SU-DHL-6 (cell line): ENCODE results near the gene NFE2.

Source experiments
- H2AFZ ChIP-seq: fragments of 200-600 bp; sonication (generic); 2 replicates; pipeline ENCODE4 v1.6.1; 2014; ENCODE audit warnings: low read depth, mild to moderate bottlenecking, moderate library complexity, mixed read lengths, antibody characterized with exemption, low read length; ENCODE audit not compliant: severe bottlenecking
- H3F3A ChIP-seq: fragments of 200-600 bp; shearing (Covaris generic); 2 replicates; pipeline ENCODE4 v1.6.0; 2016; ENCODE audit warnings: antibody characterized with exemption, mild to moderate bottlenecking; ENCODE audit not compliant: insufficient read depth
- H3K27ac ChIP-seq: fragments of 200-600 bp; sonication (generic); 2 replicates; pipeline ENCODE4 v1.5.1; 2016; ENCODE audit warnings: low read depth, mild to moderate bottlenecking, low read length, moderate library complexity, mixed read lengths
- H3K27me3 ChIP-seq: fragments of 200-600 bp; sonication (generic), shearing (Covaris generic); 2 replicates; pipeline ENCODE4 v1.6.0; 2014; ENCODE audit warnings: mild to moderate bottlenecking, low read length
- H3K36me3 ChIP-seq: fragments of 200-600 bp; sonication (generic); 2 replicates; pipeline ENCODE4 v1.6.1; 2014; ENCODE audit warnings: mild to moderate bottlenecking, low read length, mixed read lengths
- H3K4me2 ChIP-seq: fragments of 300-600, 200-600 bp; shearing (Covaris generic), sonication (generic); 2 replicates; pipeline ENCODE4 v1.6.0; 2014; ENCODE audit warnings: low read length, low read depth, mild to moderate bottlenecking; ENCODE audit not compliant: poor library complexity, severe bottlenecking
- H3K4me3 ChIP-seq: fragments of 200-600 bp; sonication (generic); 2 replicates; pipeline ENCODE4 v1.5.1; 2014; ENCODE audit warnings: antibody characterized with exemption, low read length, mild to moderate bottlenecking, mixed read lengths; ENCODE audit not compliant: insufficient read depth, poor library complexity, severe bottlenecking
- H3K79me2 ChIP-seq: fragments of 200-600 bp; sonication (generic); 2 replicates; pipeline ENCODE4 v1.6.1; 2014; ENCODE audit warnings: mild to moderate bottlenecking, low read length, moderate library complexity; ENCODE audit not compliant: insufficient read depth
- H3K9ac ChIP-seq: fragments of 200-600 bp; sonication (generic); 2 replicates; pipeline ENCODE4 v1.7.0; 2014; ENCODE audit warnings: mild to moderate bottlenecking, low read length
- H3K9me2 ChIP-seq: fragments of 200-600 bp; sonication (generic); replicated peaks from 2 replicates; pipeline ENCODE4 v1.6.1; 2014; ENCODE audit warnings: low read length; ENCODE audit not compliant: insufficient read depth
- H3K9me3 ChIP-seq: fragments of 200-600 bp; sonication (generic); 2 replicates; pipeline ENCODE4 v1.6.1; 2014; ENCODE audit warnings: low read length, mixed read lengths; ENCODE audit not compliant: insufficient read depth
- H4K20me1 ChIP-seq: fragments of 200-600 bp; sonication (generic); 2 replicates; pipeline ENCODE4 v1.6.1; 2014; ENCODE audit warnings: low read depth, mild to moderate bottlenecking, antibody characterized with exemption, low read length, moderate library complexity, mixed read lengths
- EZH2phosphoT487 ChIP-seq: fragments of 200-600 bp; sonication (generic), shearing (Covaris generic); conservative IDR thresholded peaks from 2 replicates; pipeline ENCODE4 v1.6.1; 2018; ENCODE audit warnings: mild to moderate bottlenecking, antibody characterized with exemption, low read length, moderate library complexity, mixed read lengths
- TF ChIP-seq, protein P1 (sequence below): fragments of 200-600 bp; sonication (generic); IDR thresholded peaks from one replicate; pipeline ENCODE4 v1.5.1; 2017; ENCODE audit warnings: antibody characterized with exemption, mild to moderate bottlenecking, low read length, moderate library complexity; ENCODE audit not compliant: insufficient read depth, poor library complexity, severe bottlenecking

Gene NFE2

DNA sequence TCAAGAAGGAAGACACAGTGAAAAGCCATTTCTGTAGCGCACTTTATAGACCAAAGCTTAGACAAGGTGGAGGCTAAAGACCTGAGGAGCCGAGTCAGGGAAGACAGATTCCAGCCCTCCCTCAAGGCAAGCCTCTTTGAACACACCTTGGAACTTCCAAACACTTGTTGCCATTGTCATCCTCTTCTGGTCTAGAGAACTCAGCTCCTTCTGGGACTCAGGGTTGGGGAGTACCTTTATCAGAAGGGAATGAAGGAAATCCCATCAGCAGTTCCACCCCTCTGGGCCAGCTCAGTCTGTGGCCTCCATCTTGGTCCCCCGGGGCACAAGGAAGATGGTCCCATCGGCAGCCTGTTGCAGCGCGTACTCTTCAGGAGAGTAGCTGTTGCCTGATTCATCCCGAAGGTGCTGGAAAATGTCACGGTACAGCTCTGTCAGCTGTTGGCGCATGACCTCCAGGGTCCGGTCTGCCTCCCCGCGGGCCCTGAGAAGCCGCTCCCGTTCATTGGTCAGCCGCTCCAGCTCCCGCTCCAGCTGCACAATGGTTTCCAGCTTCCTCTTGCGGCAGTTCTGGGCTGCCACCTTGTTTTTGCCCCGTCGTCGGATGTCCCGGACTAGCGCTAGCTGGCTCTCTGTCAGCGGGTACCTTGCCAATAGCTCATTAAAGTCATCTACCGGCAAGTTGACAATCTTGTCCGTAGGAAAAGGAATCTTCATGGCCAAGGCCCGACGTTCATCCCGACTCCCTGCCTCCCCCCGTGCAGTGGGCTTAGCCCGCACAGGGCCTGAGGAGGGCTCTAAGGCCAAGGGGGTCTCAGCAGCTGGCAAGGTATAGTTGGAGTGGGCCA lies 8.5 kb downstream of the NFE2 start:
- Histone ChIP-seq H3K27ac (no peak overlapping the region), H3K9me3 (no peaks in the 10 kb centered on the region), H3K9me2 (no peaks in the 10 kb centered on the region), H2AFZ (no peak overlapping the region), H3K36me3 (peaks cover 8% of the 10 kb centered on the region; the same call in 1 of the 2 replicates), H3K4me3 (no peak overlapping the region), H3K27me3 (no peaks in the 10 kb centered on the region), H3F3A (peaks cover 36% of the 10 kb centered on the region), H3K9ac (no peak overlapping the region), H3K79me2 (no peaks in the 10 kb centered on the region), H4K20me1 (no peaks in the 10 kb centered on the region), H3K4me2 (no peak overlapping the region)
- TF ChIP-seq EZH2phosphoT487 = no peak
- TF ChIP-seq, protein P1, sequence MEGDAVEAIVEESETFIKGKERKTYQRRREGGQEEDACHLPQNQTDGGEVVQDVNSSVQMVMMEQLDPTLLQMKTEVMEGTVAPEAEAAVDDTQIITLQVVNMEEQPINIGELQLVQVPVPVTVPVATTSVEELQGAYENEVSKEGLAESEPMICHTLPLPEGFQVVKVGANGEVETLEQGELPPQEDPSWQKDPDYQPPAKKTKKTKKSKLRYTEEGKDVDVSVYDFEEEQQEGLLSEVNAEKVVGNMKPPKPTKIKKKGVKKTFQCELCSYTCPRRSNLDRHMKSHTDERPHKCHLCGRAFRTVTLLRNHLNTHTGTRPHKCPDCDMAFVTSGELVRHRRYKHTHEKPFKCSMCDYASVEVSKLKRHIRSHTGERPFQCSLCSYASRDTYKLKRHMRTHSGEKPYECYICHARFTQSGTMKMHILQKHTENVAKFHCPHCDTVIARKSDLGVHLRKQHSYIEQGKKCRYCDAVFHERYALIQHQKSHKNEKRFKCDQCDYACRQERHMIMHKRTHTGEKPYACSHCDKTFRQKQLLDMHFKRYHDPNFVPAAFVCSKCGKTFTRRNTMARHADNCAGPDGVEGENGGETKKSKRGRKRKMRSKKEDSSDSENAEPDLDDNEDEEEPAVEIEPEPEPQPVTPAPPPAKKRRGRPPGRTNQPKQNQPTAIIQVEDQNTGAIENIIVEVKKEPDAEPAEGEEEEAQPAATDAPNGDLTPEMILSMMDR = no peak

DNA sequence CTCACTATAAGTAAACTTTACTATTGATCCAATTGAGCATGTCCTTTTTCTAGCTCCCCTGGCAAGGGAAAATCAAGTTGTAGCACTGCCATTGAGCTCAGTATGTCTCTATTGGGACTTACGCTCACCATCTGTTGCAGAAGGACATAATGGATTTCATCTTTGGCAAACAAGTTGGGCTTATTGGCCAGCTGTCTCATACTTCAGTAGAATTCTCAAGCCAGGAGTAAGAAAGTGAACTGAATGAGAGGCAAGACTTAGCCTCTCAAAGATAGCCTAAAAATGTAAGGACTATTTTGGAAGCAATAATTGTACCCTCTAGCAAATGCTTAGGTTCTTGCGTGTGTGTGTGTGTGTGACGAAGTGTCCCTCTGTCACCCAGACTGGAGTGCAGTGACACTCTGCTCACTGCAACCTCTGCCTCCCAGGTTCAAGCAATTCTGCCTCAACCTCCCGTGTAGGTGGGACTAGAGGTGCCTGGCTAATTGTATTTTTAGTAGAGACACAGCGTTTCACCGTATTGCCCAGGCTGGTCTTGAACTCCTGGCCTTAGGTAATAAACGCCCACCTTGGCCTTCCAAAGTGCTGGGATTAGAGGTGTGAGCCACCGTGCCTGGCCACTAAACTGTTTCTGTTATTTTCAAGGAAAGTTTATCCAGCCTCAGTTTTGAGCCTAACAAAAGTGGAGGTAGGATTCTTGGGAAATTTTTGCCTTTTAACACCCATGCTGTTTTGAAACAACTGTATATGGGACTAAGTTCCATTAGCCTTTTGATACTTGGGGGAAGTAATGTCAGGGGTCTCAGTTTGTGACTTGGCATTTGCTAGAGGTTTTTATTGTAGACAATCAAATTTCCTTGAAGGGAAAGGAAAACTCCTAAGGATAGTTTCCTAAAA lies 13.3 kb downstream of the NFE2 start:
- peaks cover 83% of the 10 kb centered on the region for H3F3A ChIP-seq

DNA sequence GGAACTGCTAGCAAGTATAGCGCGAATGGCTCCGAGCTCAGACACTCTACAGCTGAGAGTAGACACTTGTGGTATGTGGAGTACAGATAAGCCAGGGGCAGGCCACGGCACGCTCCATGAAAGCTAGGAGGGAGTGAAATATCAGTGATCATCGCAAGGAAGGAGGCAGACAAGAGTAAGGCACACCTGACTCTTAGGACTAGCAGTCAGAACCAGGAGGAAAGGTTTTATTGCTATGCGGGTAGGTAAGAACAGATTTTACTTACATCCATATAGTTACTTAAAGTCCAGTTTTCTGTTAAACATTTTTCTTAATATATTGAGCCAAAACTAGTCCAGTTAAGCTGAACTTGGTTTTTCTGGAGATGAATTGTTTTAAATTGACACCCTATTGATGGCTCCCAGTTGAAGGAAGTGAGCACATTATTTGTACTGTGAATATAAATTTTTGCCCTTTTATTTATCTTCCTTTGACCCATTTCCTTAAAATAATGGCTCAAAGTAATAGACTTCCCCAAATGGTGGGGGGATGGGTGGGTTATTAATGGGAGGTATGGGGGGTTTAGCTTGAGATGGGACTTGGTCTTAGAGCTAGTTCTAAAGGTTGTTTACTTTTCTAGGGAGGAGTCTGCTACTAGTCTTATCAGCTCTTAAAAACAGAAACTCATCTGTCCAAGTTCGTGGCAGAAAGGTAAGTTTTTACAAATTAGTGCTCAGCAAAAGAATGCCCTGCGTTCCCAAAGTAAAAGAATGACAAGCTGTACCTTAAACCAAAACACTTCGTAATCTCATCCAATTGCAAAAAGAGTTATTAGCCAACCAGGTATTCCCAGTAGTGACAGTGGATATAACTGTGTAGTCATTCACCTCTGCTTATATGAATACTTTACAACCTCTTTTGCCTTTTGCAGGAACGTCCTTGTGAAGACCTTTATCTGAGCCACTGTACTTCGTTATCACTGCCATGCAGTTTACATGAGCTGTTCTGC lies 14.5 kb downstream of the NFE2 start:
- no peaks in the 10 kb centered on the region for H3K9me3 ChIP-seq
- no peak overlapping the region for H2AFZ ChIP-seq
- H3K27me3 ChIP-seq = no peaks in the 10 kb centered on the region
- TF ChIP-seq EZH2phosphoT487 = no peak
- peaks cover 40% of the 10 kb centered on the region for H4K20me1 ChIP-seq
- H3K27ac ChIP-seq = no peak overlapping the region
- H3F3A ChIP-seq = peaks cover 93% of the 10 kb centered on the region
- H3K9me2 ChIP-seq = no peaks in the 10 kb centered on the region
- no peak overlapping the region for H3K4me2 ChIP-seq
- H3K4me3 ChIP-seq = no peak overlapping the region
- H3K36me3 ChIP-seq = peaks cover 62% of the 10 kb centered on the region
- H3K79me2 ChIP-seq = peaks cover 24% of the 10 kb centered on the region
- H3K9ac ChIP-seq = no peak overlapping the region

More for the DNA sequence above, 13.3 kb downstream of the NFE2 start:
- Histone ChIP-seq H3K9me2 (no peaks in the 10 kb centered on the region), H3K4me3 (no peak overlapping the region), H3K27me3 (no peaks in the 10 kb centered on the region), H2AFZ (no peak overlapping the region), H3K9me3 (no peaks in the 10 kb centered on the region), H3K9ac (no peak overlapping the region), H3K79me2 (peaks cover 13% of the 10 kb centered on the region), H3K27ac (peak overlapping the region; percentile 7; the same call in 1 of the 2 replicates), H4K20me1 (peaks cover 36% of the 10 kb centered on the region), H3K4me2 (no peak overlapping the region), H3K36me3 (peaks cover 50% of the 10 kb centered on the region)
- TF ChIP-seq, protein P1 = no peak
- no peak for TF ChIP-seq EZH2phosphoT487
